Psoas muscle (tissue), 8 donors: ENCODE data around the gene C14orf119. TPM values are rescaled to one million over a fixed set of nuclear protein-coding genes. Genes with fewer than 3 reads are reported as not detected.

ENCODE experiments used
- ATAC-seq, 4 donors: fragments of 200-7000 bp; cut with Tn5 transposase; one replicate each; pipeline ENCODE4 v1.9.1; 2020; ENCODE audit warnings: moderate library complexity in 3 of 4, mild to moderate bottlenecking in 2 of 4
- DNase-seq, 2 donors: peaks; one replicate each; pipeline ENCODE4 v3.0.0-alpha.2; 2020
- H3K27ac ChIP-seq: fragments of 200-600 bp; one replicate; pipeline ENCODE4 v1.8.0; 2022
- H3K27me3 ChIP-seq, 3 donors: fragments of 200-600 bp in 1 of 3; one replicate each; pipeline versions ENCODE4 v1.6.1 to v1.8.0; 2013 to 2022; ENCODE audit warnings: low read length in 2 of 3, mild to moderate bottlenecking in 2 of 3, moderate library complexity in 1 of 3; ENCODE audit not compliant: insufficient read depth in 3 of 3
- H3K36me3 ChIP-seq, 2 donors: fragments of 200-600 bp in 1 of 2; one replicate each; pipeline versions ENCODE4 v1.6.1 to v1.8.0; 2013 to 2022; ENCODE audit warnings: low read depth in 1 of 2, mild to moderate bottlenecking in 1 of 2, moderate library complexity in 1 of 2; ENCODE audit not compliant: insufficient read depth in 1 of 2
- H3K4me1 ChIP-seq: fragments of 200-600 bp; one replicate; pipeline ENCODE4 v1.8.0; 2022
- H3K4me3 ChIP-seq: fragments of 200-600 bp; one replicate; pipeline ENCODE4 v1.8.0; 2022; ENCODE audit warnings: mild to moderate bottlenecking
- H3K9me3 ChIP-seq: fragments of 200-600 bp; one replicate; pipeline ENCODE4 v1.8.0; 2022
- WGBS, 3 donors: extraction: QIAGEN DNeasy Blood & Tissue Kit; methylation state at CpG; one replicate each; pipeline versions ENCODE4 v1.1.6 to v1.1.7; 2013; 5-methylcytosine and 5-hydroxymethylcytosine counted together
- intact Hi-C, 2 donors: fragments of 100-400 bp; cut with DNase I; formaldehyde crosslinking; loops; one replicate each; pipeline versions ENCODE4 v1.11.0 to v1.14.2; 2022
- polyA plus RNA-seq, 3 donors: library from polyadenylated mRNA; stranded (reverse); fragments of 200-250 nt; gene quantifications; one replicate each; pipeline ENCODE4 v1.2.3, GENCODE V29; 2013
- total RNA-seq, 4 donors: library from RNA; stranded (reverse); fragmentation: NEBNext Ultra II Directional in 2 of 4; extraction: Animal tissue kit (Norgen Biotek cat#: 25700) in 2 of 4; gene quantifications; one replicate each; pipeline versions ENCODE4 v1.2.1 to v1.2.4, GENCODE V29; 2021 to 2023
- TF ChIP-seq, protein P1 (sequence below): fragments of 200-600 bp; IDR thresholded peaks from one replicate; pipeline ENCODE4 v1.8.0; 2022; ENCODE audit warnings: antibody characterized with exemption
- donor health status: healthy with polysubstance abuse.
- donor health status: DM: no; HTN: no; CAD: no; lungs with moderate emphysema.
- donor health status: Bipolar disorder and iron deficiency.
- donor health status: healthy.
- donor health status: DM: yes; HTN: yes; CAD: no.
- donor health status: DM: no; HTN: no; CAD: no.
- donor health status: DM: no; HTN: no; CAD: no.
- donor health status: DM: yes; HTN: yes; CAD: no.

The C14orf119 gene
- total and polyA plus RNA-seq, 7 donors: 23.2 to 65.3 (median 28.8) TPM

DNA sequence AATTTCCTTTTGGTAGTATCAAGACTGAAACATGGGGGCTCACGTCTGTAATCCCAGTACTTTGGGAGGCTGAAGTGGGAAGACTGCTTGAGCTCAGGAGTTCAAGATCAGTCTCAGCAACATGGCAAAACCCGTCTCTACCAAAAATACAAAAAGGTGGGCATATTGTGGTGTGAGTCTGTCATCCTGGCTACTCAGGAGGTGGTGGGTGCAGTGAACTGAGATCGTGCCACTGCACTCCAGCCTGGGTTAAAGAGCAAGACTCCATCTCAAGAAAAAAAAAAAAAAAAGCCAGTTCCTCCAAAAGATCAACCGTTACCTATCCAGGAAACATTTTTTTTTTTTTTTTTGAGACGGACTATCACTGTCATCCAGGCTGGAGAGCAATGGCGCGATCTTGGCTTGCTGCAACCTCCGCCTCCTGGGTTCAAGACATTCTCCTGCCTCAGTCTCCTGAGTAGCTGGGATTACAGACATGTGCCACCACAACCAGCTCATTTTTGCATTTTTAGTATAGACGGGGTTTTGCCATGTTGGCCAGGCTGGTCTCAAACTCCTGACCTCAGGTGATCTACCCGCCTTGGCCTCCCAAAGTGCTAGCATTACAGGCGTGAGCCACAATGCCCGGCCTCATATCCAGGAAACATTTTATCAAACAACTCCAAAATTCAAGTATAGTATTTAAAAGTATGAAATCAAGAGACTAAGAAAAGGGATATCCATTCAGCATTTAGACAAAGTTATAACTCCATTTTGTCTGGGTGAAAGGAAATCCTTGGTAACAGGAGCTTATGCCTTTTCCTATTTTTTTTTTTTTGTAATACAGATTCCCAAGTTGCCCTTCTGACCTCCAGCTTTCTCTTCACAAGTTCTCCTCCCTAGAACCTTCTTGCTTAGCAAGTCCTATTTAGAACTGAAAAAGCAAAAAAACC is 3.7 kb upstream of the C14orf119 start:
- H3K4me1 ChIP-seq: peaks cover 19% of the 10 kb centered on the region
- H3K27me3 ChIP-seq: no peaks in the 10 kb centered on the region
- TF ChIP-seq, protein P1, sequence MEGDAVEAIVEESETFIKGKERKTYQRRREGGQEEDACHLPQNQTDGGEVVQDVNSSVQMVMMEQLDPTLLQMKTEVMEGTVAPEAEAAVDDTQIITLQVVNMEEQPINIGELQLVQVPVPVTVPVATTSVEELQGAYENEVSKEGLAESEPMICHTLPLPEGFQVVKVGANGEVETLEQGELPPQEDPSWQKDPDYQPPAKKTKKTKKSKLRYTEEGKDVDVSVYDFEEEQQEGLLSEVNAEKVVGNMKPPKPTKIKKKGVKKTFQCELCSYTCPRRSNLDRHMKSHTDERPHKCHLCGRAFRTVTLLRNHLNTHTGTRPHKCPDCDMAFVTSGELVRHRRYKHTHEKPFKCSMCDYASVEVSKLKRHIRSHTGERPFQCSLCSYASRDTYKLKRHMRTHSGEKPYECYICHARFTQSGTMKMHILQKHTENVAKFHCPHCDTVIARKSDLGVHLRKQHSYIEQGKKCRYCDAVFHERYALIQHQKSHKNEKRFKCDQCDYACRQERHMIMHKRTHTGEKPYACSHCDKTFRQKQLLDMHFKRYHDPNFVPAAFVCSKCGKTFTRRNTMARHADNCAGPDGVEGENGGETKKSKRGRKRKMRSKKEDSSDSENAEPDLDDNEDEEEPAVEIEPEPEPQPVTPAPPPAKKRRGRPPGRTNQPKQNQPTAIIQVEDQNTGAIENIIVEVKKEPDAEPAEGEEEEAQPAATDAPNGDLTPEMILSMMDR: no peak
- H3K4me3 ChIP-seq: no peak overlapping the region
- ATAC-seq (no peak), DNase-seq (no peak)
- no peak overlapping the region for H3K27ac ChIP-seq
- WGBS, 3 donors: 81 to 85% (median 82%) methylated on average over 12 of the region's 12 CpGs
- intact Hi-C loops: no loop called here
- H3K36me3 ChIP-seq: peaks cover 18 to 72% of the 10 kb centered on the region in 2 donors
- no peaks in the 10 kb centered on the region for H3K9me3 ChIP-seq

DNA sequence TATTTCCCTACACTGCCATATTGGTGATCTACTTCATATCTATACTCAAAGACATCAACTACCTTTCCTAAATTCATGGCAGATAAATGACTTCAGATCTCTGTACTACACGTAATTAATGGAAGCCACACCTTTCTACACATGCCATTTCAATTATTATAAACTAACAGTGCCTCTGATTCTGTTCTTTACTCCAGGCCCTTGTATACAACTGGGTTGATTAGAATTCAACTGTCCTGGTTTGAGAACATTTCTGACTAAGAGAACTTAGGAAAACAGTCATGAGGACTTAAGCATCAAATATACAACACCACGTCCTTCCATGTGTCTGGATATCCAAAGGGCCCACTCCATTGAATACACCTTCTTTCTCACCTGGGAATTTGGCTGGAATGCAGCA is 2.2 kb upstream of the C14orf119 start:
- H3K36me3 ChIP-seq: peaks cover 18 to 67% of the 10 kb centered on the region in 2 donors
- H3K27ac ChIP-seq: peak overlapping the region; percentile 47
- no peaks in the 10 kb centered on the region for H3K27me3 ChIP-seq
- no peaks in the 10 kb centered on the region for H3K9me3 ChIP-seq
- H3K4me3 ChIP-seq: peak overlapping the region; percentile 97
- no peak for DNase-seq
- TF ChIP-seq, protein P1: no peak
- WGBS, 3 donors: 56 to 70% (median 59%) methylated on average over 2 of the region's 2 CpGs
- H3K4me1 ChIP-seq: peaks cover 30% of the 10 kb centered on the region
- ATAC-seq: no peak
- intact Hi-C loops: no loop called here

DNA sequence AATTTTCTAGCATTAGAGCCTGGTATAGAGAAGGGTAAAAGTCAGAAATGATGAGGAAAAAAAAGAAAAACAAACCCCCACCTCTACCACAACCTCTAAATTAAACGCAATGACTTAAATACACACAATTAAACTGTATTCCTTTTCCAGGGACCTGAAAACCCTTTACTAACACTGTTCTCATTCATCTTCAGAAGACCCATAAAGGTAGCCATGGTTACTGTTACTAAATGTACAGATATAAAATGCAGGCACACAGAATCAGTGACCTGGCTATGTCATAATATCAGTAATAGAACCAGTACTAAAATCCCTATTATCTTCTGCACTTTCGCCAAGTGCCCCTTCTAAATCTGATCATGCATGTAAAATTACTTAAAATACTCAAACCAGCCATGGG is 1.8 kb upstream of the C14orf119 start:
- H3K4me3 ChIP-seq: peak overlapping the region; percentile 97

DNA sequence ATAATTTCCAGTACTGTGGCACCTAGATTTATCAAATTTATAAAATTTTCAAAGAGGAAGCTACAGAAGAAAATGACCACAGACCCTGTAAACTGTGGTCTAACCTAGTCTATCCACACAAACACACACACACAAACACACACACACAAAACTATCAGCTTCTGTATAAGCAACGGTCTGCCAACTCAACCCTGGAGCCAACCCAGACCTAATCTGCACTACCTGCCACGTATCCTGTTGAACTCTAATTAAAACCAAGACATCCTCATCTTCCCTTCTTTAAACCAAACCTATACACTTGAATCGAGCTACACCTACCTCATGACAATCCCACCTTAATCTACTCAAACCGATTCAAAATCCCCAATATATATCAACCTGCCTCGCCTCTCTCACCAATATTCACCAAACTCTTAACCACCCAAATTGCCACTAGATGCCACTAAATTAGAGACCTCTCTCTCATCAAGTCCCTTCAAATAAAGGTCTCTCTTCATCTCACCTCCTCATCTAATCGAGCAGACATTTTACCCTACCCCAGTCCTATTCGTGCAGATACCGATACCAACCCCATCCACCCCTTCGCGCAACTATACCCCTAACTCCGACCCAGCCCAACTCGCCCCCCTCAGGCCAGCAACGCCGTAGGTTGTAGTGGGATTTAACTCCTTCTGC is 1.2 kb upstream of the C14orf119 start:
- DNase-seq (no peak), ATAC-seq (no peak)
- peak overlapping the region; percentile 97 for H3K4me3 ChIP-seq
- peak overlapping the region; percentile 99 for H3K27ac ChIP-seq
- intact Hi-C loops: no loop called here
- H3K27me3 ChIP-seq: no peaks in the 10 kb centered on the region
- TF ChIP-seq, protein P1: no peak
- H3K36me3 ChIP-seq: peaks cover 18 to 67% of the 10 kb centered on the region in 2 donors
- 1 to 2% (median 1%) methylated on average over 14 of the region's 14 CpGs for WGBS, 3 donors
- H3K4me1 ChIP-seq: peaks cover 30% of the 10 kb centered on the region
- no peaks in the 10 kb centered on the region for H3K9me3 ChIP-seq

More for the DNA sequence above, 1.8 kb upstream of the C14orf119 start:
- intact Hi-C loops: no loop called here
- Histone ChIP-seq H3K9me3 (no peaks in the 10 kb centered on the region), H3K4me1 (peaks cover 30% of the 10 kb centered on the region), H3K27me3 (no peaks in the 10 kb centered on the region), H3K27ac (peak overlapping the region; percentile 47), H3K36me3 (peaks cover 18 to 67% of the 10 kb centered on the region in 2 donors)
- ATAC-seq (no peak), DNase-seq (no peak)
- TF ChIP-seq, protein P1: no peak
- 72 to 81% (median 75%) methylated on average over 2 of the region's 2 CpGs for WGBS, 3 donors
